Common myeloid progenitor, CD34-positive (primary cell): ENCODE data around the gene C6orf47.

Experiments
- CTCF ChIA-PET: fragments of 350-600 bp; sonication (Branson Sonifier 250); formaldehyde crosslinking; loops from one replicate; lab custom pipeline; 2021; ENCODE audit warnings: antibody characterized with exemption; lab: Charles Lee
- POLR2A ChIA-PET: fragments of 350-600 bp; sonication (Branson Sonifier 250); formaldehyde crosslinking; loops from one replicate; lab custom pipeline; 2021; ENCODE audit warnings: antibody characterized with exemption; lab: Charles Lee
- DNase-seq, 3 donors: peaks; one replicate each; pipeline versions ENCODE4 v3.0.0 to v3.0.0-alpha.2; 2013
- H3K27ac ChIP-seq, 2 experiments: 1 replicate in 1 of 2; 2 replicates in 1 of 2; pipeline ENCODE4 v1.7.0; 2013; ENCODE audit warnings: inconsistent platforms in 2 of 2, low read length in 2 of 2, mild to moderate bottlenecking in 2 of 2, low read depth in 1 of 2, moderate library complexity in 1 of 2; ENCODE audit not compliant: severe bottlenecking in 2 of 2, insufficient read depth in 1 of 2, poor library complexity in 1 of 2
- H3K27me3 ChIP-seq, 5 experiments: replicated peaks in 2 of 5; 1 replicate in 3 of 5; 2 replicates in 2 of 5; pipeline versions ENCODE4 v1.6.1 to v1.7.0; 2013; ENCODE audit warnings: low read length in 4 of 5, mild to moderate bottlenecking in 2 of 5, moderate library complexity in 2 of 5, inconsistent platforms in 1 of 5; ENCODE audit not compliant: insufficient read depth in 5 of 5, control insufficient read depth in 4 of 5
- H3K36me3 ChIP-seq, 4 experiments: 1 replicate in 2 of 4; 2 replicates in 2 of 4; pipeline versions ENCODE4 v1.6.1 to v1.7.0; 2013; ENCODE audit warnings: low read length in 3 of 4, control low read depth in 1 of 4, mild to moderate bottlenecking in 1 of 4; ENCODE audit not compliant: control insufficient read depth in 4 of 4, insufficient read depth in 4 of 4
- H3K4me1 ChIP-seq, 4 experiments: 1 replicate in 3 of 4; 2 replicates in 1 of 4; pipeline versions ENCODE4 v1.6.1 to v1.7.1; 2013; ENCODE audit warnings: low read length in 3 of 4, mild to moderate bottlenecking in 3 of 4, control low read depth in 1 of 4, inconsistent platforms in 1 of 4, moderate library complexity in 1 of 4; ENCODE audit not compliant: control insufficient read depth in 4 of 4, insufficient read depth in 4 of 4; ENCODE audit errors: control extremely low read depth in 1 of 4
- H3K4me3 ChIP-seq, 7 experiments: 1 replicate in 4 of 7; 2 replicates in 3 of 7; pipeline versions ENCODE4 v1.5.1 to v1.7.0; 2013; ENCODE audit warnings: mild to moderate bottlenecking in 7 of 7, low read length in 6 of 7, moderate library complexity in 6 of 7, inconsistent platforms in 2 of 7, low read depth in 2 of 7, control low read depth in 1 of 7; ENCODE audit not compliant: insufficient read depth in 4 of 7, control insufficient read depth in 1 of 7; ENCODE audit errors: extremely low read depth in 1 of 7
- H3K9me3 ChIP-seq, 5 experiments: 1 replicate in 4 of 5; 2 replicates in 1 of 5; pipeline versions ENCODE4 v1.6.1 to v1.7.1; 2013; ENCODE audit warnings: low read length in 4 of 5, mild to moderate bottlenecking in 2 of 5, inconsistent platforms in 1 of 5, low read depth in 1 of 5, moderate library complexity in 1 of 5; ENCODE audit not compliant: control insufficient read depth in 4 of 5, insufficient read depth in 2 of 5; ENCODE audit errors: control extremely low read depth in 1 of 5
- WGBS: methylation state at CpG from one replicate; pipeline ENCODE4 v1.1.5; 2013; ENCODE audit not compliant: insufficient coverage; 5-methylcytosine and 5-hydroxymethylcytosine counted together

Gene C6orf47

GRCh38 chr6:31621991-31622390 lies 38.6 kb downstream of the C6orf47 start:
- Histone ChIP-seq H3K9me3 (no peaks in the 10 kb centered on the region), H3K4me3 (peak overlapping the region in 6 of 7 experiments; percentile 79 to 95 (median 90)), H3K27me3 (no peaks in the 10 kb centered on the region), H3K27ac (peak overlapping the region; percentile 92 to 96), H3K36me3 (peaks cover 13 to 52% (median 40%) of the 10 kb centered on the region in 4 experiments), H3K4me1 (peaks cover 18 to 37% (median 28%) of the 10 kb centered on the region in 4 experiments)
- 76% methylated on average over 3 of the region's 4 CpGs for WGBS
- CTCF ChIA-PET: interaction anchor here (1.0 to 3.0 kb wide), 7 partner anchors 11 to 76 kb away, joined by 3 to 15 read pairs (median 4); partner anchors contain the start of gene BAG6
- POLR2A ChIA-PET: interaction anchor here (0.6 to 2.8 kb wide), 2 partner anchors 30 to 198 kb away, joined by 3 to 19 read pairs; partner anchors contain the start of gene BAG6
- DNase-seq: no peak

- WGBS: 36% methylated on average over 14 of the region's 15 CpGs
- peak overlapping the region; percentile 79 to 95 (median 88) for H3K4me3 ChIP-seq
- POLR2A ChIA-PET: interaction anchor here (0.6 to 2.8 kb wide), 3 partner anchors 12 to 199 kb away, joined by 3 to 19 read pairs (median 8); partner anchors contain the start of gene BAG6
- H3K36me3 ChIP-seq: peaks cover 11 to 52% (median 34%) of the 10 kb centered on the region in 4 experiments
- H3K27me3 ChIP-seq: no peaks in the 10 kb centered on the region
- peak overlapping the region; percentile 92 to 96 for H3K27ac ChIP-seq
- CTCF ChIA-PET: interaction anchor here (1.3 to 3.0 kb wide), 4 partner anchors 14 to 31 kb away, joined by 3 to 15 read pairs (median 8); partner anchors contain the start of gene BAG6
- DNase-seq: no peak
- H3K9me3 ChIP-seq: no peaks in the 10 kb centered on the region
- H3K4me1 ChIP-seq: peaks cover 24 to 42% (median 34%) of the 10 kb centered on the region in 4 experiments
These were observed 39.1 kb downstream of the C6orf47 start for GRCh38 chr6:31621320-31621939.

DNA sequence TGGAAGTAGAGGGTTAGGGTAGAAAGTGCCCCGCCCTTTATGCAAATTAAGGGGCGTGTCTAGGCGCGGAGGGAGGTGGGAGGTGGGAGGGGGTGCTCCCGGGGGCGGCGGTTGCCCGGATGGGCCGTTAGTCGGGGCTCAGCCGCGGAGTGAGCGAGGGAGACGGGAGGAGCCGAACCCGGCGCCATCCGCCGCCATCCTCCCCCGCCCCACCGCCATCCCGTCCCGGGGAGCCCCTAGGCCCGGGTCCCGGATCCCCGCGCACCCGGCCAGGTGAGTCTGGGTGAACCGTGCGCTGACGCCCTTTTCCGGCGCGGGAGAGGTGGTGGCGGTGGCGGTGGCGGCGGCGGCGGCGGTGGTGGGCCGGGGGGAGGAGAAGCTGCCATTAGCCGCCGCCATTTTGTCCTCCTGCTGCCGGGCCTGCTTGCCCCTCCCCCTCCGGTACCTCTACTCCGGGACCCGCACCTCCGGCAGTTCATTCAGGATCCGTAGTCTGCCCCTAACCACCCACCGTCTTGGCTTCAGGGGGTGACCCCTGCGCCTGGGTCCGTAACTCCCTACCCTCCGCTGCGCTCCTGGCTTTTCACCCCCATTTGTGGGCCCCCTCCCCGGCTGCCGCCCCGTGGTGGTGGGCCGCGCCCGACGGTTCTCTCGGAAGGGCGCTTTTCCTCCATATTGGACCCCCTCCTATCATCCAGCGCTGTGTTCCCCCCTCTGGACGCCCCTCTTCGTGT lies 39.8 kb downstream of the C6orf47 start, which contains the start of gene PRRC2A:
TSS of gene PRRC2A (plus strand) at position 130 of the 734 bp plus-strand sequence. CDS start 2,075 bp downstream, outside the sequence.
- H3K4me1 ChIP-seq: peaks cover 25 to 46% (median 40%) of the 10 kb centered on the region in 4 experiments
- no peaks in the 10 kb centered on the region for H3K27me3 ChIP-seq
- 0% methylated on average over 29 of the region's 67 CpGs for WGBS
- ChIA-PET POLR2A (interaction anchor here (0.9 to 2.8 kb wide), 3 partner anchors 11 to 31 kb away, joined by 3 to 19 read pairs (median 8); partner anchors contain the start of gene BAG6), CTCF (interaction anchor here (3.0 kb wide), 1 partner anchor 31 kb away, joined by 12 read pairs; the partner anchor contains the start of gene BAG6)
- no peaks in the 10 kb centered on the region for H3K9me3 ChIP-seq
- peaks cover 10 to 46% (median 28%) of the 10 kb centered on the region in 4 experiments for H3K36me3 ChIP-seq
- H3K27ac ChIP-seq: peak within 1 kb of the TSS; percentile 94 to 97
- DNase-seq: peak in 2 of 3 donors; percentile 80 to 85
- H3K4me3 ChIP-seq: peak within 1 kb of the TSS; percentile 79 to 95 (median 88)

- CTCF ChIA-PET: interaction anchor here (0.6 kb wide), 1 partner anchor 350 kb away, joined by 3 read pairs; no protein-coding TSS in a partner anchor
- peak; percentile 99 to 100 (median 99) for DNase-seq
- POLR2A ChIA-PET: interaction anchor here (0.6 to 2.8 kb wide), 4 partner anchors 11 to 118 kb away, joined by 3 to 19 read pairs (median 6); partner anchors contain the start of gene BAG6
- Histone ChIP-seq H3K27me3 (no peaks in the 10 kb centered on the region), H3K4me3 (peak overlapping the region; percentile 29 to 95 (median 78)), H3K36me3 (peaks cover 5 to 39% (median 21%) of the 10 kb centered on the region in 4 experiments), H3K27ac (peak overlapping the region; percentile 94 to 97), H3K9me3 (no peaks in the 10 kb centered on the region), H3K4me1 (peaks cover 25 to 54% (median 47%) of the 10 kb centered on the region in 4 experiments)
- under 1% methylated on average over 34 of the region's 50 CpGs for WGBS
These were observed 40.6 kb downstream of the C6orf47 start for GRCh38 chr6:31619805-31620585.

- no peak for DNase-seq
- H3K27ac ChIP-seq: peak overlapping the region; percentile 87 to 91
- CTCF ChIA-PET: interaction anchor here (13.1 kb wide), 1 partner anchor 20 kb away, joined by 142 read pairs; the partner anchor contains the start of gene NCR3
- peak overlapping the region in 6 of 7 experiments; percentile 61 to 90 (median 84) for H3K4me3 ChIP-seq
- H3K27me3 ChIP-seq: no peaks in the 10 kb centered on the region
- WGBS: 71% methylated on average over 2 of the region's 2 CpGs
- no peaks in the 10 kb centered on the region for H3K9me3 ChIP-seq
- POLR2A ChIA-PET: interaction anchor here (0.5 kb wide), 1 partner anchor 93 kb away, joined by 3 read pairs; no protein-coding TSS in a partner anchor
- H3K4me1 ChIP-seq: peaks cover 31 to 68% (median 60%) of the 10 kb centered on the region in 4 experiments
- peaks cover 0 to 13% (median under 1%) of the 10 kb centered on the region in 4 experiments for H3K36me3 ChIP-seq
These were observed 43.6 kb downstream of the C6orf47 start for GRCh38 chr6:31617010-31617409.

DNA sequence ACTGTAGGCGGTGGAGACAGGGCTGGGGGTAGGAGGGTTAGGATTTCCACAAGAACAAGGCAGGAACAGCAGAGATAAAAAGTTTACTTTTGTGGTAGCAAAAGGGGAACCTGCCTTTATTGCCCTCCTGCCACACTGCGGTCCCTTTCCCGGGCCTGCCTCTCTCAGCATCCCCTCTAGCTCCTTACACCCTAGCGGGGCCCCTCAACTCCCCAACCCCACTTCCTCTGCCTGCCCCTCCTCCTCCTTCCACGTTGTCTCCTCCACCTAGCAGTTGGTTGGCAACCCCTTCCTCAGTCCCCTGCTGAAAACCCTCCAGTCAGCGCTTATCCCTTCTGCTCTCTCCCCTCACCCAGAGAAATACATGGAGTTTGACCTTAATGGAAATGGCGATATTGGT lies 44.8 kb downstream of the C6orf47 start:
- Histone ChIP-seq H3K4me3 (peak overlapping the region; percentile 46 to 90 (median 83)), H3K4me1 (peaks cover 22 to 61% (median 53%) of the 10 kb centered on the region in 4 experiments), H3K27me3 (no peaks in the 10 kb centered on the region), H3K36me3 (peaks cover 0 to 8% (median 0%) of the 10 kb centered on the region in 4 experiments), H3K9me3 (no peaks in the 10 kb centered on the region), H3K27ac (peak overlapping the region; percentile 87 to 91)
- peak; percentile 81 to 95 (median 94) for DNase-seq
- POLR2A ChIA-PET: interaction anchor here (1.0 to 2.0 kb wide), 3 partner anchors 36 to 197 kb away, joined by 3 to 9 read pairs (median 4); partner anchors contain the start of gene BAG6
- CTCF ChIA-PET: interaction anchor here (0.5 to 13.1 kb wide), 7 partner anchors 8 to 243 kb away, joined by 3 to 142 read pairs (median 5); partner anchors contain the start of genes LST1 and NCR3
- WGBS: 0% methylated on average over 2 of the region's 7 CpGs
